Breast epithelium (tissue), 3 donors: Measurements from ENCODE around the gene FRY.

Experiments
- POLR2A ChIP-seq: fragments of 450-650 bp; IDR thresholded peaks from one replicate; pipeline ENCODE4 v1.6.1; 2016; ENCODE audit warnings: antibody characterized with exemption, mild to moderate bottlenecking, moderate library complexity
- POLR2AphosphoS5 ChIP-seq, 3 donors: sonication (generic); formaldehyde crosslinking; IDR thresholded peaks; one replicate each; pipeline ENCODE4 v1.6.1; 2017; ENCODE audit warnings: antibody characterized with exemption in 3 of 3
- TF ChIP-seq, protein P1 (sequence below), 3 donors: fragments of 450-650 bp; IDR thresholded peaks; one replicate each; pipeline ENCODE4 v1.5.1; 2016 to 2017; ENCODE audit warnings: antibody characterized with exemption in 3 of 3, mild to moderate bottlenecking in 3 of 3, moderate library complexity in 3 of 3

DNA sequence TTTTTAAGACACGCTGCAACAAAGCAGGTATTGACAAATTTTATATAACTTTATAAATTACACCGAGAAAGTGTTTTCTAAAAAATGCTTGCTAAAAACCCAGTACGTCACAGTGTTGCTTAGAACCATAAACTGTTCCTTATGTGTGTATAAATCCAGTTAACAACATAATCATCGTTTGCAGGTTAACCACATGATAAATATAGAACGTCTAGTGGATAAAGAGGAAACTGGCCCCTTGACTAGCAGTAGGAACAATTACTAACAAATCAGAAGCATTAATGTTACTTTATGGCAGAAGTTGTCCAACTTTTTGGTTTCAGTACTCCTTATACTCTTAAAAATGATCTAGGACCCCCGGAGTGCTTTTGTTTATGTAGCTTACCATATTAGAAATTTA lies 284.9 kb downstream of the FRY start:
- TF ChIP-seq, protein P1, sequence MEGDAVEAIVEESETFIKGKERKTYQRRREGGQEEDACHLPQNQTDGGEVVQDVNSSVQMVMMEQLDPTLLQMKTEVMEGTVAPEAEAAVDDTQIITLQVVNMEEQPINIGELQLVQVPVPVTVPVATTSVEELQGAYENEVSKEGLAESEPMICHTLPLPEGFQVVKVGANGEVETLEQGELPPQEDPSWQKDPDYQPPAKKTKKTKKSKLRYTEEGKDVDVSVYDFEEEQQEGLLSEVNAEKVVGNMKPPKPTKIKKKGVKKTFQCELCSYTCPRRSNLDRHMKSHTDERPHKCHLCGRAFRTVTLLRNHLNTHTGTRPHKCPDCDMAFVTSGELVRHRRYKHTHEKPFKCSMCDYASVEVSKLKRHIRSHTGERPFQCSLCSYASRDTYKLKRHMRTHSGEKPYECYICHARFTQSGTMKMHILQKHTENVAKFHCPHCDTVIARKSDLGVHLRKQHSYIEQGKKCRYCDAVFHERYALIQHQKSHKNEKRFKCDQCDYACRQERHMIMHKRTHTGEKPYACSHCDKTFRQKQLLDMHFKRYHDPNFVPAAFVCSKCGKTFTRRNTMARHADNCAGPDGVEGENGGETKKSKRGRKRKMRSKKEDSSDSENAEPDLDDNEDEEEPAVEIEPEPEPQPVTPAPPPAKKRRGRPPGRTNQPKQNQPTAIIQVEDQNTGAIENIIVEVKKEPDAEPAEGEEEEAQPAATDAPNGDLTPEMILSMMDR (IDR thresholded peaks at IDR 0.05): no peak
- no peak for TF ChIP-seq POLR2A
- no peak for TF ChIP-seq POLR2AphosphoS5 (IDR thresholded peaks at IDR 0.05)
